Measurements from ENCODE around the gene GNAT3. TPM values are rescaled to one million over a fixed set of nuclear protein-coding genes. Genes with fewer than 3 reads are reported as not detected.

Gene GNAT3
- total RNA-seq, 4 donors from 2014 or later, result not detected

GRCh38 chr7:80453699-80454340, 58.0 kb downstream of the GNAT3 start:
- TF ChIP-seq, protein P1, sequence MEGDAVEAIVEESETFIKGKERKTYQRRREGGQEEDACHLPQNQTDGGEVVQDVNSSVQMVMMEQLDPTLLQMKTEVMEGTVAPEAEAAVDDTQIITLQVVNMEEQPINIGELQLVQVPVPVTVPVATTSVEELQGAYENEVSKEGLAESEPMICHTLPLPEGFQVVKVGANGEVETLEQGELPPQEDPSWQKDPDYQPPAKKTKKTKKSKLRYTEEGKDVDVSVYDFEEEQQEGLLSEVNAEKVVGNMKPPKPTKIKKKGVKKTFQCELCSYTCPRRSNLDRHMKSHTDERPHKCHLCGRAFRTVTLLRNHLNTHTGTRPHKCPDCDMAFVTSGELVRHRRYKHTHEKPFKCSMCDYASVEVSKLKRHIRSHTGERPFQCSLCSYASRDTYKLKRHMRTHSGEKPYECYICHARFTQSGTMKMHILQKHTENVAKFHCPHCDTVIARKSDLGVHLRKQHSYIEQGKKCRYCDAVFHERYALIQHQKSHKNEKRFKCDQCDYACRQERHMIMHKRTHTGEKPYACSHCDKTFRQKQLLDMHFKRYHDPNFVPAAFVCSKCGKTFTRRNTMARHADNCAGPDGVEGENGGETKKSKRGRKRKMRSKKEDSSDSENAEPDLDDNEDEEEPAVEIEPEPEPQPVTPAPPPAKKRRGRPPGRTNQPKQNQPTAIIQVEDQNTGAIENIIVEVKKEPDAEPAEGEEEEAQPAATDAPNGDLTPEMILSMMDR (IDR thresholded peaks at IDR 0.05; ENCODE audit: low read depth), result no peak

GRCh38 chr7:80450621-80451308, 61.1 kb downstream of the GNAT3 start:
- TF ChIP-seq, protein P1 (IDR thresholded peaks at IDR 0.05; ENCODE audit: low read depth), result no peak

DNA sequence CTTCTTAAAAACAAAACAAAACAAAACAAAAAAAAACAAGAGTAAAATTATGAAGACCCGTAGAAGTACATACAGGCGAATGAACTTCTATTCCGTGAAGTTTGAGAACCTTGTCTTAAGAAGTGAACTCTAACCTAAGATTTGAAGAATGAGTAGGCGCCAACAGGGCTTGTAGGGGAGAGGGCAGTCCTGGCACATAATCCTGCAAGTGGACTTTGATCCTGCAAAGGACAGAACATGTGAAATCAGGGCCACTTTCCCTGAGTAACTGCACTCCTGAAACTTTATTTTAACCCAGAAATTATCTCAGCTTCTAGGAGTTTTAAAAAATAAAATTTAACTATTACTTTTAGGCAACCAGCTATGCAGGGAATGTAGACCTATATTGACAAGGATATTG, 62.0 kb downstream of the GNAT3 start:
- TF ChIP-seq, protein P1 (IDR thresholded peaks at IDR 0.05; ENCODE audit: low read depth), result no peak

DNA sequence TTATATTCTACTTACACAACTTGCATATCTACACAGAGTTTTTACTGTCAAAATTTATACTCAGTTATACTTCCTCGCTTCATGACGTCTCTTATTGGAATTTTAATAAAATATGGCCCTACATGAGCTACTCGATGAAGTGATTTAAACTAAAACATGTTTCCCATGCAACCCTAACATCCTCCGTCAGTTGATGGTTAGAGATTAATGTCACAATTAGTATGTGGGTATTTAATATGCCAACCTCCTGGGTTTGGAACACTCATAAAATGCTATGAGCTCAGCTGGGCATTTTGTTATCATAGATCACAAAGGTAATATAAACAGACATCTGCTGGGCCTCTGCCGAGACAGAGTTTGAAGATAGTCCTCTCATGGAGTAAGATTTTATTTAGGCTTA, 66.5 kb downstream of the GNAT3 start:
- TF ChIP-seq, protein P1 (IDR thresholded peaks at IDR 0.05; ENCODE audit: low read depth), result no peak

GRCh38 chr7:80444811-80445210, 67.1 kb downstream of the GNAT3 start:
- TF ChIP-seq, protein P1 (IDR thresholded peaks at IDR 0.05; ENCODE audit: low read depth), result no peak

DNA sequence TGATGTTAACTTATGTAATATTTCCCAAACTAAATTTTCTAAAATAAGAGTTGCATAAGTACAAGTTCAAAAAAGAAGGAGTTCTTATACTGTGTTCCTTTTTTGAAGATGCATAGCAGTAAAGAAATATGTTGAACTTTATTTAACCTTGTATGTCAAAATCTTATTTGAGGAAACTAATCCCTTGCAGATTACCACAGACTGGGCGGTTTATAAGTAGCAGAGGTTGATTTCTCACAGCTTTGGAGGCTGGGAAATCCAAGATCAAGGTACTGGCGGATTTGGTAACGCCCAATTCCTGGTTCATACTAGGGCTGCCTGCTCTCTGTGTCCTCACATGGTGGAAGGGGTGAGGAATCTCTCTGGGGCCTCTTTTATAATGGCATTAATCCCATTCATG, 68.5 kb downstream of the GNAT3 start:
- TF ChIP-seq, protein P1 (IDR thresholded peaks at IDR 0.05; ENCODE audit: low read depth), result no peak

- TF ChIP-seq, protein P1 (IDR thresholded peaks at IDR 0.05; ENCODE audit: low read depth), result no peak
Observed at GRCh38 chr7:80440883-80441282, 71.0 kb downstream of the GNAT3 start.

Measured in subcutaneous adipose tissue (tissue), 4 donors.